GM12878 (cell line): ENCODE data around the gene PHF20.

Experiments
- BCL11A ChIP-seq: IDR thresholded peaks from 2 replicates; pipeline ENCODE4 v1.6.1; 2011; ENCODE audit warnings: low read depth, low read length
- EGR1 ChIP-seq, 2 experiments: IDR thresholded peaks; 1 replicate in 1 of 2; 2 replicates in 1 of 2; pipeline ENCODE4 v1.6.1; 2011 to 2012; ENCODE audit warnings: low read depth in 2 of 2, low read length in 2 of 2, borderline replicate concordance in 1 of 2, mild to moderate bottlenecking in 1 of 2, moderate library complexity in 1 of 2
- HDAC2 ChIP-seq: fragments of 200-600 bp; sonication (generic); IDR thresholded peaks from 2 replicates; pipeline ENCODE4 v1.6.1; 2017
- POLR2AphosphoS5 ChIP-seq: IDR thresholded peaks from 2 replicates; pipeline ENCODE4 v1.6.1; 2011; ENCODE audit warnings: mild to moderate bottlenecking, low read length, inconsistent platforms
- TF ChIP-seq, protein P1 (sequence below): fragments of 450-650 bp; formaldehyde crosslinking; IDR thresholded peaks from 2 replicates; pipeline ENCODE4 v1.5.0; 2022; ENCODE audit warnings: mild to moderate bottlenecking, missing genetic modification characterization

DNA sequence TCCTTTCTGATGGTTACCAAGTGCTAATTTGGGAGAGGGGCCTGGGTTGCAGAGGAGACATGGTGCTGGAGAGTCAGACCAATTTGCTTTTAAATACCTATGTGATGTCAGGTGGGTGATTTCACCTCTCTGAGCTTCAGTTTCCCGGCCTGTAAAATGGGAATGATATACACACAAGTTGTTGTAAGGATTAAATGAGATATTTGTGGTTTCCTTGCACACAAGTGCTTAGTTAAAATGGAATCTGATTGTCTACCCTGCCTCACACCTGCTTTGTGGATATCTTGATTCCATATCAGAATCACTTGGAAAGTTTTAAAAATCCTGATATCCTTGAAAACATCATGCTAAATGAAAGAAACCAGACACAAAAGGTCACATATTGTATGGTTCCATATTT, 138.0 kb downstream of the PHF20 start:
- TF ChIP-seq, protein P1, sequence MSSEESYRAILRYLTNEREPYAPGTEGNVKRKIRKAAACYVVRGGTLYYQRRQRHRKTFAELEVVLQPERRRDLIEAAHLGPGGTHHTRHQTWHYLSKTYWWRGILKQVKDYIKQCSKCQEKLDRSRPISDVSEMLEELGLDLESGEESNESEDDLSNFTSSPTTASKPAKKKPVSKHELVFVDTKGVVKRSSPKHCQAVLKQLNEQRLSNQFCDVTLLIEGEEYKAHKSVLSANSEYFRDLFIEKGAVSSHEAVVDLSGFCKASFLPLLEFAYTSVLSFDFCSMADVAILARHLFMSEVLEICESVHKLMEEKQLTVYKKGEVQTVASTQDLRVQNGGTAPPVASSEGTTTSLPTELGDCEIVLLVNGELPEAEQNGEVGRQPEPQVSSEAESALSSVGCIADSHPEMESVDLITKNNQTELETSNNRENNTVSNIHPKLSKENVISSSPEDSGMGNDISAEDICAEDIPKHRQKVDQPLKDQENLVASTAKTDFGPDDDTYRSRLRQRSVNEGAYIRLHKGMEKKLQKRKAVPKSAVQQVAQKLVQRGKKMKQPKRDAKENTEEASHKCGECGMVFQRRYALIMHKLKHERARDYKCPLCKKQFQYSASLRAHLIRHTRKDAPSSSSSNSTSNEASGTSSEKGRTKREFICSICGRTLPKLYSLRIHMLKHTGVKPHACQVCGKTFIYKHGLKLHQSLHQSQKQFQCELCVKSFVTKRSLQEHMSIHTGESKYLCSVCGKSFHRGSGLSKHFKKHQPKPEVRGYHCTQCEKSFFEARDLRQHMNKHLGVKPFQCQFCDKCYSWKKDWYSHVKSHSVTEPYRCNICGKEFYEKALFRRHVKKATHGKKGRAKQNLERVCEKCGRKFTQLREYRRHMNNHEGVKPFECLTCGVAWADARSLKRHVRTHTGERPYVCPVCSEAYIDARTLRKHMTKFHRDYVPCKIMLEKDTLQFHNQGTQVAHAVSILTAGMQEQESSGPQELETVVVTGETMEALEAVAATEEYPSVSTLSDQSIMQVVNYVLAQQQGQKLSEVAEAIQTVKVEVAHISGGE (CRISPR knock-in tag), result no peak
- TF ChIP-seq POLR2AphosphoS5 (no peak), HDAC2 (no peak), BCL11A (no peak), EGR1 (IDR thresholded peaks at IDR 0.05; ENCODE audit: borderline replicate concordance in 1 of 2, low read depth in 2 of 2, low read length in 2 of 2) (no peak)
